Heart left ventricle (tissue), 13 donors: Measurements from ENCODE around the gene PLG.

Experiments
- CTCF ChIP-seq, 12 donors: fragments of 200-600 bp; sonication (generic) in 4 of 12; IDR thresholded peaks; one replicate each; pipeline versions ENCODE4 v1.5.0 to v1.8.0; 2018 to 2022; ENCODE audit warnings: antibody characterized with exemption in 12 of 12, mild to moderate bottlenecking in 5 of 12
- POLR2A ChIP-seq, 2 donors: fragments of 450-650 bp; IDR thresholded peaks; one replicate each; pipeline ENCODE4 v1.6.1; 2017; ENCODE audit warnings: antibody characterized with exemption in 2 of 2, mild to moderate bottlenecking in 2 of 2, moderate library complexity in 2 of 2
- donor health status: ischemic (EF 13 %, LVEDD 7.1; RV severe dilation, severe dysfunction).
- donor health status: DM: no; HTN: yes; CAD: no.
- donor health status: DM: no; HTN: no; CAD: no.
- donor health status: ischemic (EF 25% LVEDD 6.9; RV normal size, moderate dysfunction).
- donor health status: ischemic (EF 25% LVEDD 5.7; RV mildly dilated, moderate dysfunction).
- donor health status: ischemic (EF 35%, LVEDD 5.7; RV mildly dilated, moderate dysfunction).
- donor health status: nonischemic (EF 11% LVEDD 7.7; RV severe dilation, severe dysfunction).
- donor health status: DM: yes; HTN: yes; CAD: no.
- donor health status: PGD.
- donor health status: ischemic (EF 29% LVEDD 5.4; RV normal size, mild dysfunction).
- donor health status: nonischemic (EF 23%, LVEDD 6.1; RV moderate dilation, normal function).

GRCh38 chr6:160756871-160757270 is 54.8 kb downstream of the PLG start:
- TF ChIP-seq CTCF (IDR thresholded peaks at IDR 0.05) (no peak), POLR2A (IDR thresholded peaks at IDR 0.05) (no peak)
